ENCODE data around the gene CCR5. TPM values are rescaled to one million over a fixed set of nuclear protein-coding genes. Genes with fewer than 3 reads are reported as not detected.

CCR5 gene
- total RNA-seq, 3 donors from 2014 or later (not counting 1 experiment from before 2014, with no cell fraction given): 0.59 to 7.6 (median 1.0) TPM

DNA sequence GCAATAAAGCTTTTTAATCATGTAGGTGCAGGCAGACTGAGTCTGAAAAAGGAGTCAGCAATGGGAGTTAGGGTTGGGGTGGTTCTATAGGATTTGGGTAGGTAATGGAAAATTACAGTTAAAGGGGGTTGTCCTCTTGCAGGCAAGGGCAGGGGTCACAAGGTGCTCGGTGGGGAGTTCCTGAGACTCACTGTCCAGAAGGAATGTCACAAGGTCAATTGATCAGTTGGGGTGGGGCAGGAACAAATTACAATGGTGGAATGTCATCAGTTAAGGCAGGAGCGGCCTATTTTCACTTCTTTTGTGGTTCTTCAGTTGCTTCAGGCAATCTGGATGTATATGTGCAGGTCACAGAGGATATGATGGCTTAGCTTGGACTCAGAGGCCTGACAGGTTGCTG lies 22.3 kb downstream of the CCR5 start:
- ATAC-seq: no peak
- 79% methylated on average over 2 of the region's 2 CpGs for WGBS (ENCODE audit: insufficient coverage)

GRCh38 chr3:46393554-46394434 lies 23.0 kb downstream of the CCR5 start:
- 85% methylated on average over 8 of the region's 8 CpGs for WGBS (ENCODE audit: insufficient coverage)
- H3K27ac Mint-ChIP-seq: no peak overlapping the region

More for the DNA sequence above, 22.3 kb downstream of the CCR5 start:
- H3K27ac Mint-ChIP-seq: no peak overlapping the region
- peaks cover 0 to 4% of the 10 kb centered on the region in 2 donors for H3K27me3 Mint-ChIP-seq (ENCODE audit: low read depth in 2 of 2)
- TF ChIP-seq, protein P1, sequence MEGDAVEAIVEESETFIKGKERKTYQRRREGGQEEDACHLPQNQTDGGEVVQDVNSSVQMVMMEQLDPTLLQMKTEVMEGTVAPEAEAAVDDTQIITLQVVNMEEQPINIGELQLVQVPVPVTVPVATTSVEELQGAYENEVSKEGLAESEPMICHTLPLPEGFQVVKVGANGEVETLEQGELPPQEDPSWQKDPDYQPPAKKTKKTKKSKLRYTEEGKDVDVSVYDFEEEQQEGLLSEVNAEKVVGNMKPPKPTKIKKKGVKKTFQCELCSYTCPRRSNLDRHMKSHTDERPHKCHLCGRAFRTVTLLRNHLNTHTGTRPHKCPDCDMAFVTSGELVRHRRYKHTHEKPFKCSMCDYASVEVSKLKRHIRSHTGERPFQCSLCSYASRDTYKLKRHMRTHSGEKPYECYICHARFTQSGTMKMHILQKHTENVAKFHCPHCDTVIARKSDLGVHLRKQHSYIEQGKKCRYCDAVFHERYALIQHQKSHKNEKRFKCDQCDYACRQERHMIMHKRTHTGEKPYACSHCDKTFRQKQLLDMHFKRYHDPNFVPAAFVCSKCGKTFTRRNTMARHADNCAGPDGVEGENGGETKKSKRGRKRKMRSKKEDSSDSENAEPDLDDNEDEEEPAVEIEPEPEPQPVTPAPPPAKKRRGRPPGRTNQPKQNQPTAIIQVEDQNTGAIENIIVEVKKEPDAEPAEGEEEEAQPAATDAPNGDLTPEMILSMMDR (IDR thresholded peaks at IDR 0.05): no peak
- H3K9me3 Mint-ChIP-seq: no peaks in the 10 kb centered on the region
- no peak for DNase-seq
- intact Hi-C loops (cut with micrococcal nuclease): no loop called here
- H3K27me3 ChIP-seq (ENCODE audit: control insufficient read depth, insufficient read depth, low read length): no peaks in the 10 kb centered on the region
- no peak overlapping the region for H3K4me3 Mint-ChIP-seq
- peaks cover 18% of the 10 kb centered on the region for H3K4me1 ChIP-seq (ENCODE audit: control insufficient read depth, insufficient read depth, low read length)
- no peak overlapping the region for H3K27ac ChIP-seq (ENCODE audit: low read length)
- H3K4me3 ChIP-seq (ENCODE audit: low read length): no peak overlapping the region
- no peaks in the 10 kb centered on the region for H3K9me3 ChIP-seq (ENCODE audit: control insufficient read depth, insufficient read depth, low read length)
- H3K36me3 ChIP-seq (ENCODE audit: control insufficient read depth, insufficient read depth, low read length): no peaks in the 10 kb centered on the region
- H3K36me3 Mint-ChIP-seq: no peaks in the 10 kb centered on the region
- peaks cover 10 to 16% of the 10 kb centered on the region in 2 donors for H3K4me1 Mint-ChIP-seq

GRCh38 chr3:46395210-46395661 lies 24.5 kb downstream of the CCR5 start:
- no peaks in the 10 kb centered on the region for H3K9me3 ChIP-seq (ENCODE audit: control insufficient read depth, insufficient read depth, low read length)
- ATAC-seq: no peak
- peaks cover 18% of the 10 kb centered on the region for H3K4me1 ChIP-seq (ENCODE audit: control insufficient read depth, insufficient read depth, low read length)
- no peaks in the 10 kb centered on the region for H3K36me3 ChIP-seq (ENCODE audit: control insufficient read depth, insufficient read depth, low read length)
- intact Hi-C loops (cut with micrococcal nuclease): no loop called here
- no peak overlapping the region for H3K4me3 ChIP-seq (ENCODE audit: low read length)
- no peak for DNase-seq
- H3K4me1 Mint-ChIP-seq: peaks cover 10 to 16% of the 10 kb centered on the region in 2 donors
- TF ChIP-seq, protein P1 (IDR thresholded peaks at IDR 0.05): no peak
- no peak overlapping the region for H3K4me3 Mint-ChIP-seq
- no peak overlapping the region for H3K27ac ChIP-seq (ENCODE audit: low read length)
- WGBS (ENCODE audit: insufficient coverage): 89% methylated on average over 6 of the region's 6 CpGs
- H3K27me3 Mint-ChIP-seq (ENCODE audit: low read depth in 2 of 2): peaks cover 0 to 4% of the 10 kb centered on the region in 2 donors
- no peaks in the 10 kb centered on the region for H3K36me3 Mint-ChIP-seq
- no peaks in the 10 kb centered on the region for H3K27me3 ChIP-seq (ENCODE audit: control insufficient read depth, insufficient read depth, low read length)
- no peak overlapping the region for H3K27ac Mint-ChIP-seq
- H3K9me3 Mint-ChIP-seq: no peaks in the 10 kb centered on the region

More at GRCh38 chr3:46393554-46394434, 23.0 kb downstream of the CCR5 start:
- H3K27ac ChIP-seq (ENCODE audit: low read length): no peak overlapping the region
- Mint-ChIP-seq H3K36me3 (no peaks in the 10 kb centered on the region), H3K4me1 (peaks cover 10 to 16% of the 10 kb centered on the region in 2 donors), H3K27me3 (ENCODE audit: low read depth in 2 of 2) (peaks cover 0 to 4% of the 10 kb centered on the region in 2 donors), H3K4me3 (no peak overlapping the region), H3K9me3 (no peaks in the 10 kb centered on the region)
- no peak overlapping the region for H3K4me3 ChIP-seq (ENCODE audit: low read length)
- DNase-seq: no peak
- no peaks in the 10 kb centered on the region for H3K36me3 ChIP-seq (ENCODE audit: control insufficient read depth, insufficient read depth, low read length)
- H3K4me1 ChIP-seq (ENCODE audit: control insufficient read depth, insufficient read depth, low read length): peaks cover 18% of the 10 kb centered on the region
- no peaks in the 10 kb centered on the region for H3K9me3 ChIP-seq (ENCODE audit: control insufficient read depth, insufficient read depth, low read length)
- TF ChIP-seq, protein P1 (IDR thresholded peaks at IDR 0.05): no peak
- H3K27me3 ChIP-seq (ENCODE audit: control insufficient read depth, insufficient read depth, low read length): no peaks in the 10 kb centered on the region
- intact Hi-C loops (cut with micrococcal nuclease): no loop called here
- ATAC-seq: no peak
